ENCODE results near the gene ASPSCR1.
"Not testable (repeated sequence)": the region's sequence is repeated elsewhere in the genome, so short reads cannot be mapped to it uniquely, and the experiment has no call there.

Gene ASPSCR1

DNA sequence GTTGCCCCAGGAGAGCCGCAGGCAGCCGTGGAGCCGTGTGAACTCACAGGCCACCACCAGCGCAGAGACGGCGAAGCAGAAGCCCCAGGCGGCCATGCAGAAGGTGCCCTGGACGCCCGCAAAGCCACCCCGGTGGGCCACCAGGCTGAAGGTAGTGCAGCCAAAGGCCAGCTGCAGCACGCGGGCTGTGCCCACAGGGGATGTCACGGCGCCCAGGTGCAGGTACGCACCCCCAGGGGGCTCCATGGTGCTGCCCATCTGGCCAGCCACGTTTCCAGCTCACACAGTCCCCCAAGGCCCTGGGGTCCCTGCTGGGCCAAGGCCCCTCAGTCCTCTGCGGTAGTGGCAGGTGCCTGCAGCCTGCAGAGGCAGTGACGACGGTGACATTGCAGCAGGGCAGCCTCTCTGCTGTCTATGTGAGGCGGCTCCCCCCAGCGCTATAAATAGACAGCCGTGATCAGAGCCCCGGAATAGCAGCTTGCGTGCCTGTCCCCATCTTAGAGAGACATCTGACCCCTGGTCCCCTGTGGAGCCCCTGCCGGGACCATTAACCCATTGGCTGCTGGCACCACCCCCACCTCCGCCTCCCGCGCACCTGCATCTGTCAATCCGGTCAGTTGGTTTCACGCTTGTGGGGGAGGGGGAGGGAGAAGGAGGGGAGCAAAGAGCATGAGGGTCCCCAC lies 35.8 kb upstream of the ASPSCR1 start:
- no peak for DNase-seq

DNA sequence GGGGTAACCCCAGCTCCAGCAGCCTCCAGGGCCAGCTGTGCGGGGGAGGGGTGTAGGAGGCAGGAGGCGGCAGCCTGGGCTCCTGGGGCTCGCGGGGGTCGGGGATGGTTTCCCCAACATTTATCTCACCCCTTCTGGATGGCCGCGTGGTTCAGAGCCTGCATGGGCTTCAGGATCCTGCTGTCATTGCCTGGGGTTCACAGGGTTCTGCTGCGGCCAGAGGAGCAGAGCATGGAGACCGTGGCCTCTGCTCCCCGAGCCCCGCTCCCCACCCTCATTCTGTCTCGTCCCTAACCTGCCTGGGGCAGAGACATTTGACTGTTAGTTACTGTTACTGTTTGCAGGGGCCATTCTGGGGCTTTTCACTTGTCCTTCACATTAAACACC lies 35.3 kb upstream of the ASPSCR1 start:
- DNase-seq = no peak

DNA sequence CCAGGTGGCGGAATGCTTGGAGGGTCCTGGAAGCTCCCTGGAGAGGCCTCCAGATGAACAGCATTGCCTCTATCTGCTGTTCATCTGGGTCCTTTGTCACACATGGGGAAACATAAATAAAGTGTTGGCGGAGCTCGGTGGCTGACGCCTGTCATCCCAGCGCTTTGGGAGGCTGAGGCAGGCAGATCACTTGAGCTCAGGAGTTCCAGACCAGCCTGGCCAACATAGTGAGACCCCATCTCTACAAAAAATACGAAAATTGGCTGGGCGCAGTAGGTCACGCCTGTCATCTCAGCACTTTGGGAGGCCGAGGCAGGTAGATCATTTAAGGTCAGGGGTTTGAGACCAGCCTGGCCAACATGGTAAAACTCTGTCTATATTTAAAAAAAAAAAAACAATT lies 32.6 kb upstream of the ASPSCR1 start:
- DNase-seq = no peak

DNA sequence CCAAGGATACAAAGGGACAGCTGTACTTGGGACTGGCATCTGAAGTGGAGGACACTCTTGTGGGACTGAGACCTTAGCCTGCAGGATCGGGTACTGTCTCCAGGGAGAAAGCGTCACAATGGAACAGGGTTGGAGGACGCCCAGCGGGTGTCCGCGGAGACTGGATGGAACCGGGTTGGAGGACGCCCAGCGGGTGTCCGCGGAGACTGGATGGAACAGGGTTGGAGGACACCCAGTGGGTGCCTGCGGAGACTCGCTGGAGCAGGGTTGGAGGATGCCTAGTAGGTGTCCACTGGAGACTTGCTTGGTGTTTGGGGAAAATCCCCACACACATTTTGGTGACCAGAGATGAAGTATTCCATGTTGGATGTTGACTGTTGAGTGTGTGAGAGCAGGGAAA lies 30.2 kb upstream of the ASPSCR1 start, which contains the start of gene MYADML2:
MYADML2 (minus strand) TSS at position 45 of the 400 bp plus-strand sequence. CDS start 5,492 bp downstream, outside the sequence.
- DNase-seq = no peak

DNA sequence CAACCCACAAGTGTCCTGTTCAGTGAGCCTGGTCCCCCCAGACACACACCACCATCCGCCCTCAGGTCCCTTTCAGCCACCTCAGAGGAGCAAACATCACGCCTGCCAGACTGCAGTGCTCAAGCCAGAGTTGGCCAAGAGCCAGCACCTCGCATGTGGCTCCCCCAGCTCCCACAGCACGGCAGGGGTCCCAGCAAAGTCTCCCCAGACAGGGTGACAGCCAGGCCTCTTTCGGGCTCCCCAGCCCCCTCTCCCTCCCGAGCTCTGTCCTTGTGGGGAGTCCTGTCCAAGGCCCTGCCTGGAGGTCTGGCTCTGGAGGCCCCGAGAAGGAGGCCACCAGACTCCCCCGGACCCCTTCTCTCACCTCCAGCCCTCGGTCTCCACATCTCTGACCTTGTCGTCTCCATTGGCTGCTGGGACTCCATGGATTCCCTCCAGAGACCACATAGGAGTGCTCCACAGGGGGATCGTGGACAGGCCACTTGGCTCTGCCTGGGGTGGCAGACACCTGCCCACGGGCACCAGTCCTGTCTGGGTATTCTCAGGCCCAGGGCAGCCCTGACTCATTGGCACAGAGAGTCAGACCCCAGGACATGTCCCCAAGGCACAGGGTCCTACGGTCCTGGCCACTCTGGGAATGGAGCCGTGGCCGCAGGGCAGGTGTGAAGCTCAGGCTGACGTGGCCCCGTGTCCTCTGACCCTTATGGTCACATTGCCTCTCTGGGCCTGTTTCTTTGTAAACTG lies 28.6 kb upstream of the ASPSCR1 start:
- no peak for DNase-seq

DNA sequence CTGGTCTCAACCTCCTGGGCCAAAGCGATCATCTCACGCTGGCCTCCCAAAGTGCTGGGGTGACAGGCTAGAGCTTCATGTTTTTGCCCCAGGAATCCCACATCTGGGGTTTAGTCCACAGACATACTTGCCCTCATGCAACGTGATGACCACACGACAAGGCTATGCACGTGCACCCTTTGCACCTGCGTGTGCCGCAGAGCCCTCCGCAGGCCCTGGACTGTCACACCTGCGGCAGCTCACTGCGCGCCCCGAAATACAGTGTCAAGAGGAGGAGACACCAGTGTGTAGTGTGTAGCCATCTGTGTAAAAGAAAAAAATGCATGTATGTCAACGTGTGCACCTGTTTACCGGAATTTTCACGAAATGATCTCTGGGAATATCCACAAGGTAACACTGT lies 26.9 kb upstream of the ASPSCR1 start:
- DNase-seq = no peak

DNA sequence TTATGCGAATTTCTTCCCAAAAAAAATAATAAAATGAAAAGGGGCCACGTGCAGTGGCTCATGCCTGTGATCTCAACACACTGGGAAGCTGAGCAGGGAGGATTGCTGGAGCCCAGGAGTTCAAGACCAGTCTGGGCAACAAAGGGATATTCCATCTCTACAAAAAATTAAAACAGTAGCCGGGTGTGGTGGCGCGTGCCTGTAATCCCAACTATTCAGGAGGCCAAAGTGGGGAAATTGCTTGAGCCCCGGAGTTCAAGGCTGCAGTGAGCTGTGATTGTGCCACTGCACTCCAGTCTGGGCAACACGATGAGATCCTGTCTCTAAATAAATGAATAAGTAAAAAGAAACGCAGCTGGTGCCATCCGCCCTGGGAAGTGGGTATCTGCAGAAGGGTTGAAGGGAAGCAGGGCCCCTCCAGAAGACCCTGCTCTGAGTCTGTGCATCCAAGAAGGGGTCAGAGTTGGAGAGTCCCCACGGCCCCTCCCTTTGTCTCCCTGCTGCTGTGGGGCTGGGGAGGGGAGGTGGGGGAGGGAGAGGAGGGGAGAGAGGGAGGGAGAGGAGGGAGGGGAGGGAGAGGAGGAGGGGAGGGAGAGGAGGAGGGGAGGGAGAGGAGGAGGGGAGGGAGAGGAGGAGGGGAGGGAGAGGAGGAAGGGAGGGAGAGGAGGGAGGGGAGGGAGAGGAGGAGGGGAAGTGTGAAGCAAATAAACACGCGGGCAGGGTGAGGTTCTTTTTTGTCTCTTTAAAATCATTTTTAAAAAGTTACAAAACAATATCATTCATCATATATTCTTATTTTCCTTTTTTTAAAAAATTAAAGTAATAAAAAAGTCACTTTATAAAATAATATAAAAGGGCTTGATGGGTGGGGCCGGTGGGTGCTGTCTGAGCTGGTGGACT lies 25.4 kb upstream of the ASPSCR1 start:
- no peak for DNase-seq

DNA sequence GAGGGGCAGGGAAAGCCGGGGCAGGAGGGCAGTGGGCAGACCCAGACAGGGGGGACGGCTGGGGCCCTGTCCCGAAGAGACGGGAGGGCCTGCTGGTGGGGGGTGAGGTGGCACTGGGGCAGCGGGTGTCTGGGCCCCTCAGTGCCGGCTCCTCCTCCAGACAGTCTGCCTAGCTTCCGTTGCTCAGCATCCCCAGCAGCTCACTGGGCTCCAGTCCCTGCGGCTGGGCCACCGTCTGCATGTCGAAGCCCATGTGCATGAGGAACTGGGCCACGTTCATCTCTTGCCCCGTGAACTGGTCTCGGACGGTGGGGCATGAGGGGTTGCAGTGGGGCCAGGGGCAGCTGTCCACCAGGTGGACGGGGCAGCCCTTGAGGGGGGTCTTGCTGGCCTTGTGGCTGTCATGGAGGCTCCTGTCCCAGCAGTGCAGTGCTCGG lies 24.6 kb upstream of the ASPSCR1 start:
- DNase-seq = no peak

DNA sequence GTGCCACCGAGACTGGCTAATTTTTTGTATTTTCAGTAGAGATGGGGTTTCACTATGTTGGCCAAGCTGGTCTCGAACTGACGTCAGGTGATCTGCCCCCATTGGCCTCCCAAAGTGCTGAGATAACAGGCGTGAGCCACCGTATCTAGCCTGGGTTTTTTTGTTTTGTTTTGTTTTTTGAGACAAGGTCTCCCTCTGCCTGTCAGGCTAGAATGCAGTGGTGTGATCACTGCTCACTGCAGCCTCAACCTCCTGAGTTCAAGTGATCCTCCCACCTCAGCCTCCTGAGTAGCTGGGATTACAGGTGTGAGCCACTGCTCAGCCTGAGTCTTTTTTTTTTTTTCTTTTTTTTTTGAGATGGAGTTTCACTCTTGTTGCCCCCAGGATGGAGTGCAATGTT lies 24.0 kb upstream of the ASPSCR1 start:
- DNase-seq = not testable (repeated sequence)

DNA sequence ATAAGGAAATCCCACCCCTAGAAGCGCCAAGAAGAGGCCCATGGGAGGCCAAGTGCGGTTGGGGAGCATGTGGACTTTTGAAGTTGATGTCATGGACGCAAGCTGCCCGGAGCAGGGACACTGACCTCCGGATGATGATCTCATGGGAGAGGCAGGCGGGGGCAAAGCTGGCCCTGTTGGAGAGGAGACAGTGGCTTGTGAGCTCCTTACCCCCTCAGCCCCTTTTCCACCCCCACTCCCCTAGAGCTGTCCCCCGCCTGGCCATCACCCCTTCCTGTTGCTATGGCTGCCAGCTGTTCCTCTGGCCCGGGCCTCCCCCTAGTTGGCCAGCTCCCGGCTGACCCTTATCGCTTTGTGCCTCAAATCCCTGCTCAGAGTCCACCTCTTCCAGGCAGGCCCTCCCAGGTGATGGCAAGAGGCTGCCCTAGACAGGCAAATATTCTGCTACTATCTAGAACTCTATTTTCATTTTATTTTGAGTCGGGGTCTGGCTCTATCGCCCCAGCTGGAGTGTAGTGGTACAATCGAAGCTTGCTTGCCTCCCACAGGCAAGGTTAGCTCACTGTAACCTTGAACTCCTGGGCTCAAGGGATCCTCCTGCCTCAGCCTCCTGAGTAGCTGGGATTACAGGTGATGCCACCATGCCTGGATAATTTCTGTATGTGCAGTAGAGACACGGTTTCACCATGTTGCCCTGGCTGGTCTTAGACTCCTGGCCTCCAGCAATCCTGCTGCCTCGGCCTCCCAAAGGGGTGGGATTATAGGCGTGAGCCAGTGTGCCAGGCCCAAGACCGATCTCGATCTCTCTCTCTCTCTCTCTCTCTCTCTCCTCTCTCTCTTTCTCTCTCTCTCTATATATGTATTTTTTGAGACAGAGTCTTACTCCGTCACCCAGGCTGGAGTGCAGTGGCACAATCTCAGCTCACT lies 23.0 kb upstream of the ASPSCR1 start:
- DNase-seq = no peak

DNA sequence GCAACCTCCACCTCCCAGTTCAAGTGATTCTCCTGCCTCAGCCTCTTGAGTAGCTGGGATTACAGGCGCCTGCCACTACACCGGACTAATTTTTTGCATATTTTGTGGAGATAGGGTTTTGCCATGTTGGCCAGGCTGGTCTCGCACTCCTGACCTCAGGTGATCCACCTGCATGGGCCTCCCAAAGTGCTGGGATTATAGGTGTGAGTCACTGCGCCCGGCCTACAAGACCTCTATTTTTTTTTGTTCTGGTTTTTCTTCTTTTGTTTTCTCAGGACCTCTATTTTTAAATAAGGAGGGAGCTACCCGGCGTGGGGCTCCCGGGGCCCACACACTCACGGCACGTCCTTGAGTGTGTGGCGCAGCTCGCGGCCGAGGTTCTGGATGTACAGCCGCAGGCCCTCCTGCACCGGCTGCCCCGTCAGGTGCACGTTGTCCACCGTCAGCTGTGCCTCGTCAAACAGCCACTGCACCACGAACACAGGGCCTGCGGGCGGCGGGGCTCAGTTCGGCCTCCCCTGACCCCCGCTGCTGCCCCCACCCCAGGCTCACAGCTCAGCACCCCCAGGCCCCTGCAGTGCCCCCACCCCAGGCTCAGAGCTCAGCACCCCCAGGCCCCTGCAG lies 22.3 kb upstream of the ASPSCR1 start:
- DNase-seq = no peak

DNA sequence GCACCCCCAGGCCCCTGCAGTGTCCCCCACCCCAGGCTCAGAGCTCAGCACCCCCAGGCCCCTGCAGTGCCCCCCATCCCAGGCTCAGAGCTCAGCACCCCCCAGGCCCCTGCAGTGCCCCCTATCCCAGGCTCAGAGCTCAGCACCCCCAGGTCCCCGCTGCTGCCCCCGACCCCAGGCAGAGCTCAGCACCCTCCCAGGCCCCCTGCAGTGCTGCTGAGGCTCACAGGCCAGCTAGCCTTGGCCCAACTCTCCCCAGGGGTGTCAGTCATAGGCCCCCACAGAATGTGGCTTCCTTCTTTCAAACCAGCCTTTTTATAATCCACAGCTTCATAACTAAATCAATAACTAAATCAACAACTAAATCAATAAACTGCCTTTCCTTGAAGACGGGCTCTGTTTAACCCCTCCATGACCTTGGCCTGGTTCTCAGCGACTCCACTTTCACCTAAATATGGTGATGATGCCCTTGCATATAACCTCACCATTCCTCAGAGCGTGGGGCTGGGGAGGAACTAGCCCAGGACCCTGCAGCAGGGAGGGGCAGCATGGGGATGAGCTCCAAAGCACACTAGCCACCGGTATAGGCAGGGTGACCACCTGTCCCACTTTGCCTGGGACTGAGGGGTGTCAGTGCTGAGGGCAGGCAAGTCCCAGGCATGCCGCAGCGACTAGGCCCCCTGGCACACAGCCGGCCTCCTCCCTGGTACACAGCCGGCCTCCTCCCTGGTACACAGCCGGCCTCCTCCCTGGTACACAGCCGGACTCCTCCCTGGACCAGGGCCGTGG lies 21.5 kb upstream of the ASPSCR1 start:
- no peak for DNase-seq

DNA sequence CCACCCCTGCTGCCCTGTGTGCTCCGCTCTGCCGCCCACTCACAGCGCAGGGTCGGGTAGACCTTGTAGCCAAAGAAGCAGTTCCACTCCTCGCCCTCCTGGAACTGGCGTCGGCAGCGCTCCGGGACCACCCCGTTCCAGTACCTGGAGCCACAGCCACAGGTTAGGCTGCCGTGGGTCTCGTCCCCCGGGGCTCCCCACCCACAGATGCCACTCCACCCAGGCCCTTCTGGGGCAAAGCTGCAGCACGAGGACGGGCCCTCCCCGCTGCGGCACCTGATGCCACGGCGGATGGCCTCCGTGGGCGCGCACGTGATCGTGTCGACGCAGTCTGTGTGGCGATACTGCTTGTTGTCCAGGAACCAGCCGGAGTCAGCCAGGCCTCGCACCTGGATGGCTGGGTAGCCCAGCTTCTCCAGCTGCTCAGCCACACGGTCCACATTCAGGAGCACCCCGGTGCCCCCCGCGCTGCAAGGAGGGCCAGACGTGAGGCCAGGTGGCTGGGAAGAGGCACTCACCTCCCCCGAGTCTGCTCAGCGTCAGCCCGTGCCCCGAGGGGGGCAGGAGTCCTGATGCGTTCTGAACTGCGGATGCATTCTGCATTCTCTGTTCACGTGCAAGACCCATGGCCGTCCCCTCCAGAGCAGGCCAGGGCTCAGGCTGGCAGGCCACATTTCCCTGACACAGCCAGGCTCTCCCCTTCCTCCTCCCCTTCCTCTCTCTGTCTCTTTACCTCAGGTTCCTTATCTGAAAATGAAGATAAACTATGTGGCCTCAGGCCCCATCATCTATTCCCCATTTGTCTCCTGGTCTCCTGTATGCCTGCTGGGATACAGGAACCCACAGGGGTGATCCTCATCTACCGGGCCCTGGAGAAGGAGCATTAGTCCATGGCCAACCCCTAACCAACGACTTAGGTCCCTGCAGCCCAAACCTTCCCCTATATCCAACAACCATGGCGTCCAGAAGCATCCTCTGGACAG lies 20.5 kb upstream of the ASPSCR1 start:
- DNase-seq = no peak

DNA sequence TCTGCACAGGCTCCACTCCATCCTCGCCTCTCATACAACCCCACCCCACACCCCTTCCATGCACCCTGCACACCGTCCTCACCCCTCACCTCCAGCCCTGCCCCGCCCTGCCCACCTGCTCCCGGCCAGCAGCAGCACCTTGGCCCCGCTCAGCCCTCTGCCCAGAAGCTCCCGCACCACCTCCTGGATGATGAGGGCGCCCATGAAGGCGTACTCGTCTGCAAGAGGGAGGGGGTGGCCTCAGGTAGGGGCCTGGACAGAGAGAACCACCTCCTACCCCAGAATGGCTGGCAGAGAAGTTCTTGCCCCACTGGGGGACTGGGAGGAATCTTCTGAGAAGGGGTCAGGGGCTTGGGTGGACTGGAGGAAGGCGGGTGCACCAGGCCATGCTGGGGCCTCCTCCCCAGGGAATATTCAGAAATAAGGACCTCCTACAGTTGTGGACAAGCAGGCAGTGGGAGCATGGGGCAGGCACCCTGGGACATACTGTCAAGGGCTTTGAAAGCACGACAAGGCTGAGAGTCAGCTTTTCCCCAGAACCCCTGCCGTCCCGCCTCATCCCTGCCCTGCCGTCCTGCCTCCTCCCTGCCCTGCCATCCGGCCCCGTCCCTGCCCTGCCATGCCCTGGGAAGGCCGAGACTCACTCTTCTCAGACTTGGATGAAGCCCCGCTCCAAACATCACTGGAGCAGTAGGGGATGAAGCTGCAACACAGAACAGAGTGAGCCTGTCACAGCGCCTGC lies 19.6 kb upstream of the ASPSCR1 start:
- no peak for DNase-seq

DNA sequence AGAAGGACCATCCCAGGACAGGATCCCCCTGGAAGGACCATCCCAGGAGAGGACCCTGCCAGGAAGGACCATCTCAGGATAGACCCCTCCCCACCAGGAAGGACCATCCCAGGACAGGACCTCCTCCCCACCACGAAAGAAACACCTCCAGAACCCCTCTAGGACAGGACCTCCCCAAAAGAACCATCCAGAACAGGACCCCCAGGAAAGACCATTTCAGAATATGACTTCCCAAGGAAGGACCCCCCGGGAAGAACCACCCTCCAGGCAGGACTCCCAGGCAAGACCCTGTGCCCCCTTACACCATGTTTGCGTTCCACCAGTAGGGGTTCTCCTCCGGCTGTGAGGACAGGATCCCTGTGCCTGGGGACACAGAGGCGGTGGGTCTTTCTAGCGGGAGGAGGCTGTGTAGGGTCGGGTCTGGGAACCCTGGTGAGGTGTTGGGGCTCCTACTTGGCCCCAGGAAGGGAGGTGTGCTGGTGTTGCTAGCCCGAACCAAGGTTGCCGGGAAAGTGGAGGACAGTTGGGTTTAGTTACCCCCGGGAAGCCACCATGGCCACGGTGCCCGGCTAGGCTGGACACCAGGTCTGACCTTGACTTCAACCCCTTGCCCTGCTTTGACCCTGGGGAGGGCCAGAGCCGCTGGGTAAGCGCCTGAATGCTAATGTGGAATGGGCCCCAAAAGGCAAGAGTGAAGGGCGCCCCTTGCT lies 18.6 kb upstream of the ASPSCR1 start:
- no peak for DNase-seq

DNA sequence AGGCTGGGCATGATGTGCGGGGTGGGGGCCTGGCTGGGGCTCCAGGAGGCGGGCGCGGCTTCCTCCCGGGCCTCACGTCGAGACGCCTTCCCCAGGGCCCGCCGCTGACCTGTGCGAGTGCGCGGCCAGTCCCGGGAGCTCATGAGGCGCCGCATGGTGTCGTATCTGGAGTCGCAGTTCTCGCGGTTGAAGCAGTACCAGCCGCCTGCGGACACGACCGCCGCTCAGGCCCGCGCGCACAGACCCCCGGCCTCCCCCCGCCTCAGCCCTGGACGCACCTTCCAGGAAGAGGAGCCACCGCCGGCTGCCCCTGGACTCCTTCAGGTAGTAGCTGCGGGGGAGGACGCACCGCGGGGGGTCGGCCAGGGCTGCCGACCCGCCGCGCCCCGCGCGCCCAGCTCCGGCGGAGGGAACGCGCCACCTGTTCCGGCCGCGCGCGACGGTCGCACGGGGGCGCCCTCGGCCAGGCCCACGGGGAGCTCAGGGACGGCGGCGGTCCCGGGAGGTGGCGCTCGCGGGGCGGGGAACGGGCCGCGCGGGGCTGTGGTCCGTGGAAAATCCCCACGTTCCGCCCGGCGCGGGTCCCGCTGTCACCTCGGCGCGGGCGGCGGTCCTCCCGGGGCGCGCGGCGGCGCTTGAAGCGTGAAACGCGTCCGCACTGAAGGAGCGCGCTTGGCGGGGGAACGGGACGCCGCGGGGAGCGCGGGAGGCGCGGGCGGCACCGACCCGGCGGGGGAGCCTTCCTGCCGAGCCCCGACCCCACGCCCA lies 17.9 kb upstream of the ASPSCR1 start:
- DNase-seq = peak; percentile 34
